ENCODE measurements around the gene CCDC78.
A peak's percentile ranks its signal among the peaks of the same experiment; 100 is the strongest.

Gene CCDC78

DNA sequence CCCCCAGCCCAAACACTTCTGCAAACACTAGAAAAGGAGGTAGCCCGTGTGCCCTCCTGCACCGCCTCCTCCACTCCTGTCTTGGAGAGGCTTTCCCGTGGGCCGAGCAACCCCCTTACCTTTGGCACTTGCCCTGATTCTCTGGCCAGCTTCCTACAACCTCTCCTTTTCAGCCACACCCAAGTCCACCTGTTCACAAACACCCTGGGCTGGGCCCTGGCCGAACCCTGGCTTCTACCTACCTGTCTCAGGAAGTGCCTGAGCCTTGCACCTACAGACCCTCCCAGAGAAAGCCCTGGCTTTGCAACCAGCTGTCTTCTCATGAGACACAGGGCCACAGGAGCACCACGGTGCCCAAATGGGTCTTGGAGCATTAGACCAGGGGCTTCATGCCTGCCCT is 7.3 kb downstream of the CCDC78 start:
- Histone ChIP-seq H3K18ac (ENCODE audit: low read length) (peak overlapping the region; percentile 44), H2BK5ac (ENCODE audit: low read length) (peak overlapping the region; percentile 100), H3K4me1 (ENCODE audit: control insufficient read depth in 2 of 2, insufficient read depth in 1 of 2, low read depth in 1 of 2, low read length in 2 of 2) (peaks cover 46 to 58% of the 10 kb centered on the region in 2 donors), H3K27ac (replicated peaks; ENCODE audit: low read length) (no peak overlapping the region), H4K8ac (ENCODE audit: low read depth, low read length) (no peak overlapping the region), H3K4ac (ENCODE audit: low read length) (peak overlapping the region; percentile 44), H3K79me1 (ENCODE audit: low read depth, low read length) (peaks cover 43% of the 10 kb centered on the region), H3K9me3 (replicated peaks in 1 of 2; ENCODE audit: control insufficient read depth in 2 of 2, insufficient read depth in 1 of 2, low read depth in 1 of 2, low read length in 2 of 2) (no peaks in the 10 kb centered on the region), H3K36me3 (replicated peaks in 1 of 2; ENCODE audit: control insufficient read depth in 2 of 2, insufficient read depth in 2 of 2, low read length in 2 of 2) (peaks cover 15 to 31% of the 10 kb centered on the region in 2 donors), H3K14ac (ENCODE audit: low read length) (no peak overlapping the region), H2BK120ac (ENCODE audit: low read depth, low read length) (no peak overlapping the region), H3K4me2 (ENCODE audit: insufficient read depth, low read length, poor library complexity, severe bottlenecking) (no peak overlapping the region), H4K91ac (ENCODE audit: low read depth, low read length, poor library complexity) (peak overlapping the region; percentile 56), H3K27me3 (ENCODE audit: control insufficient read depth in 3 of 3, insufficient read depth in 3 of 3, low read depth in 1 of 3, low read length in 3 of 3) (peaks cover 0 to 2% (median 0%) of the 10 kb centered on the region in 3 experiments), H2AFZ (ENCODE audit: low read length) (no peak overlapping the region), H3K23ac (ENCODE audit: low read depth, low read length, poor library complexity) (peak overlapping the region; percentile 34), H2BK15ac (ENCODE audit: low read length) (peak overlapping the region; percentile 100), H3K9ac (ENCODE audit: low read depth, low read length, poor library complexity) (peak overlapping the region; percentile 79), H2BK12ac (ENCODE audit: low read length) (peak overlapping the region; percentile 59), H3K4me3 (ENCODE audit: low read length in 2 of 2) (no peak overlapping the region), H2AK5ac (ENCODE audit: low read depth, low read length) (peak overlapping the region; percentile 100)
- WGBS, 2 donors (ENCODE audit: extremely low coverage in 2 of 2, insufficient read length in 2 of 2, insufficient replicate concordance in 1 of 2) = no CpG with 5 or more reads among the region's 6 CpGs
- DNase-seq (ENCODE audit: low spot score) = no peak

DNA sequence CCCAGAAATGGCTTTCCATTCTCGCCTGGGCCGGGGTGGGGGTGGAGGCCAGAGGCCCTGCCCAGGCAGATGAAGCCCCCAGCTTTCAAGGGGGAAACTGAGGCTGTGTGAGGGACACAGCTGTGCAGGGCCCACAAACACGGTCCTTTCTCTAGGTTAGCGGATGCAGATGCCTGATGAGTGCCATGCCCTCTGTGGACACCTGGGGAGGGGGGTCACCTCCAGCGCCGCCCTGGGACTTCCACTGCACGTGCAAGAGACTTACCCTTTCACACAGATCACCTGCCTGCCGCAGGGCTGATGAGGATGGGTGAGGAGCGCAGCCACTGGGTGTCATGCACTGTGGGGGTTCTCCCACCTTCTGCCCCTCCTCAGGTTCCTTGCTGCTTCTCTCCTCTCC is 7.9 kb downstream of the CCDC78 start:
- Histone ChIP-seq H3K27me3 (ENCODE audit: control insufficient read depth in 3 of 3, insufficient read depth in 3 of 3, low read depth in 1 of 3, low read length in 3 of 3) (peaks cover 0 to 5% (median 0%) of the 10 kb centered on the region in 3 experiments), H2BK12ac (ENCODE audit: low read length) (peak overlapping the region; percentile 95), H3K18ac (ENCODE audit: low read length) (peak overlapping the region; percentile 24), H3K23ac (ENCODE audit: low read depth, low read length, poor library complexity) (peak overlapping the region; percentile 34), H3K27ac (replicated peaks; ENCODE audit: low read length) (peak overlapping the region; percentile 63), H3K4me3 (ENCODE audit: low read length in 2 of 2) (peak overlapping the region in 1 of 2 donors; percentile 36), H2BK120ac (ENCODE audit: low read depth, low read length) (no peak overlapping the region), H3K79me1 (ENCODE audit: low read depth, low read length) (peaks cover 43% of the 10 kb centered on the region), H2AK5ac (ENCODE audit: low read depth, low read length) (peak overlapping the region; percentile 100), H3K4me2 (ENCODE audit: insufficient read depth, low read length, poor library complexity, severe bottlenecking) (no peak overlapping the region), H3K4me1 (ENCODE audit: control insufficient read depth in 2 of 2, insufficient read depth in 1 of 2, low read depth in 1 of 2, low read length in 2 of 2) (peaks cover 47 to 60% of the 10 kb centered on the region in 2 donors), H4K8ac (ENCODE audit: low read depth, low read length) (no peak overlapping the region), H3K14ac (ENCODE audit: low read length) (no peak overlapping the region), H3K9ac (ENCODE audit: low read depth, low read length, poor library complexity) (peak overlapping the region; percentile 63), H3K4ac (ENCODE audit: low read length) (peak overlapping the region; percentile 44), H2AFZ (ENCODE audit: low read length) (no peak overlapping the region), H2BK5ac (ENCODE audit: low read length) (peak overlapping the region; percentile 100), H3K9me3 (replicated peaks in 1 of 2; ENCODE audit: control insufficient read depth in 2 of 2, insufficient read depth in 1 of 2, low read depth in 1 of 2, low read length in 2 of 2) (no peaks in the 10 kb centered on the region), H4K91ac (ENCODE audit: low read depth, low read length, poor library complexity) (no peak overlapping the region), H2BK15ac (ENCODE audit: low read length) (peak overlapping the region; percentile 100), H3K36me3 (replicated peaks in 1 of 2; ENCODE audit: control insufficient read depth in 2 of 2, insufficient read depth in 2 of 2, low read length in 2 of 2) (peaks cover 15 to 31% of the 10 kb centered on the region in 2 donors)
- no peak for DNase-seq (ENCODE audit: low spot score)
- WGBS, 2 donors (ENCODE audit: extremely low coverage in 2 of 2, insufficient read length in 2 of 2, insufficient replicate concordance in 1 of 2) = no CpG with 5 or more reads among the region's 9 CpGs

DNA sequence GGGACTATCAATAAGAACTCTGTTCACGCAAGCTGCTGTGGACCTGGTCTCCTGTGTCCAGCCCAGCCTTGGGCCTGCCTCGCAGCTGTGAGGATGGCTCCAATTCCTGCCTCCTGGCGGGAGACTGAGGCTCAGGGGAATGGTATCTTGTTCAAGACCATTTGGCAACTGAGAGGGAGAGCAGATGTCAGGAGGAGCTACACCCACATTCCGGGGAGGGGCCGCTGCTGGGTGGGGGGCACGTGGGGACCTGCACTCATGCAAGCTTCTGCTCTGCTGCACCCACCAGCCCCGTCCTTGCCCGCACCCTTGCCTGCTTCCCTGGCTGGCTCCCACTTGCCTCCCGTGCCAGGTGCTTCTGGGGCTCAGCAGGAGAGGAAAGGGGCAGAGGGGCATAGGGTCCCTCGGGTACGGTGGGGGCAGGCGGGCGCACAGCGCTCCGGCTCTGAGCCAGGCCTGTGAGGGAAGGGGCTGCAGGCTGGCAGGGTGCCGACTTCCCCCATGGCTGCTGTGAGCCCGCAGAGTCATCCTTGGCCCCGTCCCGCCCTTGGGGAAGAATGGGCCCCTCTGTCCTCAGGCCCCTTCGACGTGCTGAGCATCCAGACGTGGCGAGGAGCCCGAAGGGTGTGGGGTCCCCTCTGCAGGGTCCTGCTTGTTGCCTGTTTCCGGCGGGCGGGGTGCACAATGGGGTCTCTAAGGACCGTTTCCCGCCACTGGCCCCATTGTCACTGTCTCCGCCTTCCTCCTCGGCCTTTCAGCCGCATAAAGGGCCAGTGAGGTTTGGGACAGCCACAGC is 8.6 kb downstream of the CCDC78 start:
- H4K8ac ChIP-seq (ENCODE audit: low read depth, low read length) = no peak overlapping the region
- H3K4me3 ChIP-seq (ENCODE audit: low read length in 2 of 2) = no peak overlapping the region
- peak overlapping the region; percentile 97 for H3K23ac ChIP-seq (ENCODE audit: low read depth, low read length, poor library complexity)
- peak overlapping the region; percentile 75 for H2BK12ac ChIP-seq (ENCODE audit: low read length)
- H2BK120ac ChIP-seq (ENCODE audit: low read depth, low read length) = peak overlapping the region; percentile 87
- H3K14ac ChIP-seq (ENCODE audit: low read length) = no peak overlapping the region
- H3K79me1 ChIP-seq (ENCODE audit: low read depth, low read length) = peaks cover 40% of the 10 kb centered on the region
- peak overlapping the region; percentile 85 for H3K4ac ChIP-seq (ENCODE audit: low read length)
- H3K36me3 ChIP-seq (replicated peaks in 1 of 2; ENCODE audit: control insufficient read depth in 2 of 2, insufficient read depth in 2 of 2, low read length in 2 of 2) = peaks cover 12 to 28% of the 10 kb centered on the region in 2 donors
- H3K9me3 ChIP-seq (replicated peaks in 1 of 2; ENCODE audit: control insufficient read depth in 2 of 2, insufficient read depth in 1 of 2, low read depth in 1 of 2, low read length in 2 of 2) = no peaks in the 10 kb centered on the region
- no peak overlapping the region for H2AFZ ChIP-seq (ENCODE audit: low read length)
- H3K18ac ChIP-seq (ENCODE audit: low read length) = peak overlapping the region; percentile 98
- DNase-seq (ENCODE audit: low spot score) = no peak
- peak overlapping the region; percentile 100 for H2BK5ac ChIP-seq (ENCODE audit: low read length)
- peak overlapping the region; percentile 31 for H3K4me2 ChIP-seq (ENCODE audit: insufficient read depth, low read length, poor library complexity, severe bottlenecking)
- H2BK15ac ChIP-seq (ENCODE audit: low read length) = peak overlapping the region; percentile 100
- peak overlapping the region; percentile 63 for H3K27ac ChIP-seq (replicated peaks; ENCODE audit: low read length)
- peak overlapping the region; percentile 100 for H2AK5ac ChIP-seq (ENCODE audit: low read depth, low read length)
- H3K4me1 ChIP-seq (ENCODE audit: control insufficient read depth in 2 of 2, insufficient read depth in 1 of 2, low read depth in 1 of 2, low read length in 2 of 2) = peaks cover 47 to 60% of the 10 kb centered on the region in 2 donors
- peaks cover 0 to 5% (median 0%) of the 10 kb centered on the region in 3 experiments for H3K27me3 ChIP-seq (ENCODE audit: control insufficient read depth in 3 of 3, insufficient read depth in 3 of 3, low read depth in 1 of 3, low read length in 3 of 3)
- peak overlapping the region; percentile 88 for H3K9ac ChIP-seq (ENCODE audit: low read depth, low read length, poor library complexity)
- WGBS, 2 donors (ENCODE audit: extremely low coverage in 2 of 2, insufficient read length in 2 of 2, insufficient replicate concordance in 1 of 2) = no CpG with 5 or more reads among the region's 32 CpGs
- peak overlapping the region; percentile 79 for H4K91ac ChIP-seq (ENCODE audit: low read depth, low read length, poor library complexity)

DNA sequence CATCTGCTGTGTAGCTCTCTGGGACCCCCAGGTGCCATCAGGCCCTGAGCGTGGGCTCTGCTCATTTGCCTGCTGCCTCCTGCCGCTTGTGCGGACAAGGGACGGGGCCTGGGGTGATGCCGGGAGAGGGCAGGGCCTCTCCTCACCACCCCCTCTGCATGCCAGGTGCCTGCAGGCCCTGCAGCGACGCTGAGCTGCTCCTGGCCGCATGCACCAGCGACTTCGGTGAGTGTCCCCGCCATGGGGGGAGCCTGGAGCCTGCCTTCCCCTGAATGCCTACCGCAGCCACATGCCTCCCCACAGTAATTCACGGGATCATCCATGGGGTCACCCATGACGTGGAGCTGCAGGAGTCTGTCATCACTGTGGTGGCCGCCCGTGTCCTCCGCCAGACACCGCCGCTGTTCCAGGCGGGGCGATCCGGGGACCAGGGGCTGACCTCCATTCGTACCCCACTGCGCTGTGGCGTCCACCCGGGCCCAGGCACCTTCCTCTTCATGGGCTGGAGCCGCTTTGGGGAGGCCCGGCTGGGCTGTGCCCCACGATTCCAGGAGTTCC is 9.4 kb downstream of the CCDC78 start:
- Histone ChIP-seq H3K23ac (ENCODE audit: low read depth, low read length, poor library complexity) (peak overlapping the region; percentile 83), H2BK5ac (ENCODE audit: low read length) (peak overlapping the region; percentile 100), H4K8ac (ENCODE audit: low read depth, low read length) (no peak overlapping the region), H3K79me1 (ENCODE audit: low read depth, low read length) (peaks cover 38% of the 10 kb centered on the region), H3K18ac (ENCODE audit: low read length) (peak overlapping the region; percentile 95), H3K4me2 (ENCODE audit: insufficient read depth, low read length, poor library complexity, severe bottlenecking) (peak overlapping the region; percentile 99), H4K91ac (ENCODE audit: low read depth, low read length, poor library complexity) (peak overlapping the region; percentile 0), H3K4ac (ENCODE audit: low read length) (peak overlapping the region; percentile 85), H2BK120ac (ENCODE audit: low read depth, low read length) (peak overlapping the region; percentile 97), H3K36me3 (replicated peaks in 1 of 2; ENCODE audit: control insufficient read depth in 2 of 2, insufficient read depth in 2 of 2, low read length in 2 of 2) (peaks cover 11 to 28% of the 10 kb centered on the region in 2 donors), H3K14ac (ENCODE audit: low read length) (peak overlapping the region; percentile 11), H3K4me3 (ENCODE audit: low read length in 2 of 2) (peak overlapping the region; percentile 62 to 96), H3K9ac (ENCODE audit: low read depth, low read length, poor library complexity) (peak overlapping the region; percentile 79), H3K9me3 (replicated peaks in 1 of 2; ENCODE audit: control insufficient read depth in 2 of 2, insufficient read depth in 1 of 2, low read depth in 1 of 2, low read length in 2 of 2) (no peaks in the 10 kb centered on the region), H2BK15ac (ENCODE audit: low read length) (peak overlapping the region; percentile 100), H3K4me1 (ENCODE audit: control insufficient read depth in 2 of 2, insufficient read depth in 1 of 2, low read depth in 1 of 2, low read length in 2 of 2) (peaks cover 47 to 55% of the 10 kb centered on the region in 2 donors), H3K27ac (replicated peaks; ENCODE audit: low read length) (peak overlapping the region; percentile 97), H2AK5ac (ENCODE audit: low read depth, low read length) (peak overlapping the region; percentile 100), H2BK12ac (ENCODE audit: low read length) (peak overlapping the region; percentile 48), H2AFZ (ENCODE audit: low read length) (no peak overlapping the region), H3K27me3 (ENCODE audit: control insufficient read depth in 3 of 3, insufficient read depth in 3 of 3, low read depth in 1 of 3, low read length in 3 of 3) (peaks cover 0 to 7% (median 0%) of the 10 kb centered on the region in 3 experiments)
- DNase-seq (ENCODE audit: low spot score) = no peak
- no CpG with 5 or more reads among the region's 29 CpGs for WGBS, 2 donors (ENCODE audit: extremely low coverage in 2 of 2, insufficient read length in 2 of 2, insufficient replicate concordance in 1 of 2)

Measured in neuronal stem cell (in vitro differentiated cells).